ENCODE measurements around the gene EEF1AKMT2. TPM values are rescaled to one million over a fixed set of nuclear protein-coding genes. Genes with fewer than 3 reads are reported as not detected.
A peak's percentile ranks its signal among the peaks of the same experiment; 100 is the strongest.

The EEF1AKMT2 gene
- total RNA-seq, 4 donors from 2014 or later = 10.6 to 16.8 (median 13.3) TPM

GRCh38 chr10:124725791-124726190 is 65.9 kb downstream of the EEF1AKMT2 start:
- ATAC-seq (ENCODE audit: low FRiP score) (no peak), DNase-seq (ENCODE audit: low spot score) (no peak)
- no peak for TF ChIP-seq CTCF (IDR thresholded peaks at IDR 0.05)

- ATAC-seq (ENCODE audit: low FRiP score) = no peak
- no peak for DNase-seq (ENCODE audit: low spot score)
- no peak for TF ChIP-seq CTCF (IDR thresholded peaks at IDR 0.05)
Measured at GRCh38 chr10:124725171-124725631, 66.5 kb downstream of the EEF1AKMT2 start.

- TF ChIP-seq CTCF (IDR thresholded peaks at IDR 0.05) = no peak
- ATAC-seq (ENCODE audit: low FRiP score) = no peak
- no peak for DNase-seq (ENCODE audit: low spot score)
Measured at GRCh38 chr10:124724279-124725027, 67.2 kb downstream of the EEF1AKMT2 start.

- no peak for TF ChIP-seq CTCF (IDR thresholded peaks at IDR 0.05)
- ATAC-seq (ENCODE audit: low FRiP score) (no peak), DNase-seq (ENCODE audit: low spot score) (no peak)
Measured at GRCh38 chr10:124723826-124724225, 67.9 kb downstream of the EEF1AKMT2 start.

- TF ChIP-seq CTCF (IDR thresholded peaks at IDR 0.05) = no peak
- no peak for DNase-seq (ENCODE audit: low spot score)
- peak; percentile 43 for ATAC-seq (ENCODE audit: low FRiP score)
Measured at GRCh38 chr10:124722798-124723783, 68.6 kb downstream of the EEF1AKMT2 start.

- no peak for DNase-seq (ENCODE audit: low spot score)
- no peak for ATAC-seq (ENCODE audit: low FRiP score)
Measured at GRCh38 chr10:124721330-124722045, 70.2 kb downstream of the EEF1AKMT2 start.

More at GRCh38 chr10:124721330-124722045, 70.2 kb downstream of the EEF1AKMT2 start:
- no peak for TF ChIP-seq CTCF (IDR thresholded peaks at IDR 0.05)
